ENCODE results near the gene LIF. TPM values are rescaled to one million over a fixed set of nuclear protein-coding genes. Genes with fewer than 3 reads are reported as not detected.
"Not testable (repeated sequence)": the region's sequence is repeated elsewhere in the genome, so short reads cannot be mapped to it uniquely, and the experiment has no call there.

Gene LIF
- total and polyA plus RNA-seq, 2 of the 4 experiments (the other 2 are of a cell fraction): 130 to 214 TPM

GRCh38 chr22:30200905-30201304, 45.7 kb downstream of the LIF start:
- H3K4me3 ChIP-seq (ENCODE audit: insufficient read depth, low read depth, low read length); POLR2A ChIA-PET (ENCODE audit: unreplicated experiment); CTCF ChIA-PET; H3K79me1 ChIP-seq (ENCODE audit: low read depth in 1 of 2, low read length in 2 of 2); dilution Hi-C loops (cut with HindIII; ENCODE audit: low sequenced_read_pairs, unreplicated experiment); intact Hi-C loops (cut with micrococcal nuclease); H4K20me1 ChIP-seq (ENCODE audit: insufficient read depth, low read length); H3K56ac ChIP-seq (ENCODE audit: extremely low read depth, insufficient read depth, low read length); H3K36me3 ChIP-seq (ENCODE audit: control insufficient read depth, insufficient read depth, low read length); H3K4me2 ChIP-seq (ENCODE audit: low read depth, low read length); H2AK9ac ChIP-seq (replicated peaks; ENCODE audit: low read depth, low read length, poor library complexity); H3K9me3 ChIP-seq (ENCODE audit: control insufficient read depth, insufficient read depth, low read length); H3K9ac ChIP-seq (ENCODE audit: low read depth, low read length); ATAC-seq (ENCODE audit: low read depth); BruUV-seq (replicated peaks); H3K23ac ChIP-seq (ENCODE audit: low read depth, low read length); DNase-seq; H2AFZ ChIP-seq (replicated peaks; ENCODE audit: low read length, poor library complexity); H3K27me3 ChIP-seq (ENCODE audit: control insufficient read depth, insufficient read depth, low read length): not testable (repeated sequence)
- in situ Hi-C loops (cut with MboI; ENCODE audit: low sequenced_read_pairs): loop anchor here (5.0 kb wide), 1 partner anchor 89 kb away; no protein-coding TSS in a partner anchor
- Histone ChIP-seq H3K4me1 (ENCODE audit: control insufficient read depth, insufficient read depth, low read length) (peaks cover 36% of the 10 kb centered on the region), H2BK120ac (ENCODE audit: low read depth, low read length) (peak overlapping the region; percentile 80), H3K18ac (ENCODE audit: low read depth, low read length) (peak overlapping the region; percentile 54), H2BK5ac (ENCODE audit: low read depth, low read length, poor library complexity, severe bottlenecking) (peak overlapping the region; percentile 37), H3K14ac (replicated peaks; ENCODE audit: low read depth, low read length) (0 out of 2 replicates have a peak overlapping the region, but pooled peaks have one; percentile 5), H3K9me1 (ENCODE audit: insufficient read depth, low read length) (peaks cover 32% of the 10 kb centered on the region), H2BK20ac (ENCODE audit: low read depth, low read length) (peak overlapping the region; percentile 42), H2AK5ac (ENCODE audit: low read depth, low read length) (peak overlapping the region; percentile 80), H3K4ac (ENCODE audit: low read depth, low read length) (peak overlapping the region; percentile 59), H3K27ac (ENCODE audit: insufficient read depth, low read length) (peak overlapping the region; percentile 27; the same call in 1 of the 2 replicates), H4K91ac (ENCODE audit: insufficient read depth, low read depth, low read length) (peak overlapping the region; percentile 62), H4K5ac (ENCODE audit: low read depth, low read length) (peak overlapping the region; percentile 43; the same call in 1 of the 2 replicates), H4K8ac (ENCODE audit: low read depth in 2 of 2, low read length in 2 of 2) (peak overlapping the region in 1 of 2 experiments; percentile 79; a peak in 2 of 4 replicates), H2BK15ac (ENCODE audit: low read depth, low read length) (peak overlapping the region; percentile 83; the same call in 1 of the 3 replicates)
- WGBS, 2 experiments (ENCODE audit: extremely low coverage in 2 of 2, insufficient read length in 1 of 2): 80% methylated on average over 1 of the region's 10 CpGs; no CpG with 5 or more reads in 1 of the 2 experiments
